ENCODE data around the gene DMRTC2. TPM values are rescaled to one million over a fixed set of nuclear protein-coding genes. Genes with fewer than 3 reads are reported as not detected.

The DMRTC2 gene
- total and polyA plus RNA-seq, 2 of the 13 experiments (the other 11 are each of a cell fraction or from before 2014, with no cell fraction given), result not detected

DNA sequence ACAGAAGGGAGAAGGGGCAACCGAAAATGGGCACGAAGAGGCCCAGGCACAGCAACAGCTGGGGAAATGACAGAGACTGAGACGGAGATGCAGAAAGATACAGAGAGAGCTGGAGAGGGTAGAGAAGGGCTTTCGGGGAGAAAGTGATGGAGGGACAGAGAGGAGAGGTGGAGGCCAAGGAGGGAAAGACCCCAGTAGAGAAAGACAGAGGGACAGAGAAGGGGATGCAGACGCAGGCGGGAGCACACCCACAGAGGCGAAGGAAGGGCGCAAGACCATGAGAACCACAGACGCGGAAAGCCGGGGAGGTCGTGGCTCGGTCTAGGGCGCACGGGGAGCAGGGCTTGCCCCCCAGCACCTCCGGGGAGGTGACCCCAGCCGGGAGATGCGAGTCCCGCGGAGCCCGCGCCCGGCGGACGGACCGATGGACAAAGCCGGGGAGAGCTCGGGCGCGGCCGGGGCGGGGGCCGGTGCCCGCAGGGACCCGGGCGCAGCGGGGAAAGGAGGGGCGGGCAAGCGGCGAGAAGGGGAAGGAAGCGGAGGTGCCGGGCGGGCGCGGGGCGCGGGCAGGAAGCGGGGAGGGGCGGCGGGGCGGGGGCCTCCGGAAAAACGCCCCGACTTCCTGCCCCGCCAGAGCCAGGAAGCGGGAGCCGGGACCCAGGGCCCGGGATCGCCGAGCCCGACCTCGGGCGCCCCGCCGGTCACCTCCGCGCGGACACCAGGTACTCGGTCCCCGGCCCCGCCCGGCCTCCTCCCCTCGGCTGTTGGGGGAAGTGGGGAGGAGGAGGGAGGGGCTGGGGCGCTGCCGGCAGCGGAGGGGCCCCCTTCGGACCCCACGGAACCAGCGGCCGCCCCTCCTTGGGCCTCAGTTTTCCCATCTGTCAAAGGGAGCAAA, 38.0 kb downstream of the DMRTC2 start, which contains the start of gene ARHGEF1 (continued):
- TF ChIP-seq, protein P1, sequence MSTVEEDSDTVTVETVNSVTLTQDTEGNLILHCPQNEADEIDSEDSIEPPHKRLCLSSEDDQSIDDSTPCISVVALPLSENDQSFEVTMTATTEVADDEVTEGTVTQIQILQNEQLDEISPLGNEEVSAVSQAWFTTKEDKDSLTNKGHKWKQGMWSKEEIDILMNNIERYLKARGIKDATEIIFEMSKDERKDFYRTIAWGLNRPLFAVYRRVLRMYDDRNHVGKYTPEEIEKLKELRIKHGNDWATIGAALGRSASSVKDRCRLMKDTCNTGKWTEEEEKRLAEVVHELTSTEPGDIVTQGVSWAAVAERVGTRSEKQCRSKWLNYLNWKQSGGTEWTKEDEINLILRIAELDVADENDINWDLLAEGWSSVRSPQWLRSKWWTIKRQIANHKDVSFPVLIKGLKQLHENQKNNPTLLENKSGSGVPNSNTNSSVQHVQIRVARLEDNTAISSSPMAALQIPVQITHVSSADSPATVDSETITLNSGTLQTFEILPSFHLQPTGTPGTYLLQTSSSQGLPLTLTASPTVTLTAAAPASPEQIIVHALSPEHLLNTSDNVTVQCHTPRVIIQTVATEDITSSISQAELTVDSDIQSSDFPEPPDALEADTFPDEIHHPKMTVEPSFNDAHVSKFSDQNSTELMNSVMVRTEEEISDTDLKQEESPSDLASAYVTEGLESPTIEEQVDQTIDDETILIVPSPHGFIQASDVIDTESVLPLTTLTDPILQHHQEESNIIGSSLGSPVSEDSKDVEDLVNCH (CRISPR knock-in tag; IDR thresholded peaks at IDR 0.05), result no peak
- TF ChIP-seq ZFY (CRISPR knock-in tag; IDR thresholded peaks at IDR 0.05) (peak; percentile 53; the same call in 1 of the 2 replicates), ZFX (CRISPR knock-in tag; IDR thresholded peaks at IDR 0.05; ENCODE audit: low read depth) (peak; percentile 5; the same call in 1 of the 2 replicates), ZNF607 (CRISPR knock-in tag; IDR thresholded peaks at IDR 0.05; ENCODE audit: borderline replicate concordance) (peak; percentile 25; the same call in 1 of the 2 replicates), ATRX (CRISPR knock-in tag; IDR thresholded peaks at IDR 0.05; ENCODE audit: borderline replicate concordance) (no peak), ZMAT3 (CRISPR knock-in tag; conservative IDR thresholded peaks at IDR 0.05) (no peak; the same call in 1 of the 2 replicates), BORCS8-MEF2B (CRISPR knock-in tag; IDR thresholded peaks at IDR 0.05) (no peak), GABPA (IDR thresholded peaks at IDR 0.05; ENCODE audit: low read depth, low read length) (peak; percentile 67), GABPA (CRISPR knock-in tag; IDR thresholded peaks at IDR 0.05; ENCODE audit: low read depth) (0 out of 2 replicates have a peak, but pooled peaks have one; percentile 32), ZNF709 (CRISPR knock-in tag; IDR thresholded peaks at IDR 0.05) (peak; percentile 36), ZNF883 (CRISPR knock-in tag; IDR thresholded peaks at IDR 0.05; ENCODE audit: not compliant biosample characterization) (peak; percentile 42), ZNF230 (CRISPR knock-in tag; IDR thresholded peaks at IDR 0.05) (0 out of 2 replicates have a peak, but pooled peaks have one; percentile 31), TBL1XR1 (IDR thresholded peaks at IDR 0.05; ENCODE audit: borderline replicate concordance, low read length, partially characterized antibody) (no peak), POLR2A (IDR thresholded peaks at IDR 0.05; ENCODE audit: insufficient read depth in 1 of 2, low read depth in 2 of 2, low read length in 2 of 2) (peak in 1 of 2 experiments; percentile 53; a peak in 1 of 4 replicates), HOXA7 (CRISPR knock-in tag; IDR thresholded peaks at IDR 0.05) (no peak), POLR2G (IDR thresholded peaks at IDR 0.05; ENCODE audit: low read depth, low read length) (0 out of 2 replicates have a peak, but pooled peaks have one; percentile 47), KAT8 (CRISPR knock-in tag; IDR thresholded peaks at IDR 0.05) (peak; percentile 35; the same call in 1 of the 2 replicates)
- TF ChIP-seq, protein P2, sequence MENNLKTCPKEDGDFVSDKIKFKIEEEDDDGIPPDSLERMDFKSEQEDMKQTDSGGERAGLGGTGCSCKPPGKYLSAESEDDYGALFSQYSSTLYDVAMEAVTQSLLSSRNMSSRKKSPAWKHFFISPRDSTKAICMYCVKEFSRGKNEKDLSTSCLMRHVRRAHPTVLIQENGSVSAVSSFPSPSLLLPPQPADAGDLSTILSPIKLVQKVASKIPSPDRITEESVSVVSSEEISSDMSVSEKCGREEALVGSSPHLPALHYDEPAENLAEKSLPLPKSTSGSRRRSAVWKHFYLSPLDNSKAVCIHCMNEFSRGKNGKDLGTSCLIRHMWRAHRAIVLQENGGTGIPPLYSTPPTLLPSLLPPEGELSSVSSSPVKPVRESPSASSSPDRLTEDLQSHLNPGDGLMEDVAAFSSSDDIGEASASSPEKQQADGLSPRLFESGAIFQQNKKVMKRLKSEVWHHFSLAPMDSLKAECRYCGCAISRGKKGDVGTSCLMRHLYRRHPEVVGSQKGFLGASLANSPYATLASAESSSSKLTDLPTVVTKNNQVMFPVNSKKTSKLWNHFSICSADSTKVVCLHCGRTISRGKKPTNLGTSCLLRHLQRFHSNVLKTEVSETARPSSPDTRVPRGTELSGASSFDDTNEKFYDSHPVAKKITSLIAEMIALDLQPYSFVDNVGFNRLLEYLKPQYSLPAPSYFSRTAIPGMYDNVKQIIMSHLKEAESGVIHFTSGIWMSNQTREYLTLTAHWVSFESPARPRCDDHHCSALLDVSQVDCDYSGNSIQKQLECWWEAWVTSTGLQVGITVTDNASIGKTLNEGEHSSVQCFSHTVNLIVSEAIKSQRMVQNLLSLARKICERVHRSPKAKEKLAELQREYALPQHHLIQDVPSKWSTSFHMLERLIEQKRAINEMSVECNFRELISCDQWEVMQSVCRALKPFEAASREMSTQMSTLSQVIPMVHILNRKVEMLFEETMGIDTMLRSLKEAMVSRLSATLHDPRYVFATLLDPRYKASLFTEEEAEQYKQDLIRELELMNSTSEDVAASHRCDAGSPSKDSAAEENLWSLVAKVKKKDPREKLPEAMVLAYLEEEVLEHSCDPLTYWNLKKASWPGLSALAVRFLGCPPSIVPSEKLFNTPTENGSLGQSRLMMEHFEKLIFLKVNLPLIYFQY (CRISPR knock-in tag; IDR thresholded peaks at IDR 0.05; ENCODE audit: borderline replicate concordance), result peak; percentile 22; the same call in 1 of the 2 replicates
- TF ChIP-seq, protein P3, sequence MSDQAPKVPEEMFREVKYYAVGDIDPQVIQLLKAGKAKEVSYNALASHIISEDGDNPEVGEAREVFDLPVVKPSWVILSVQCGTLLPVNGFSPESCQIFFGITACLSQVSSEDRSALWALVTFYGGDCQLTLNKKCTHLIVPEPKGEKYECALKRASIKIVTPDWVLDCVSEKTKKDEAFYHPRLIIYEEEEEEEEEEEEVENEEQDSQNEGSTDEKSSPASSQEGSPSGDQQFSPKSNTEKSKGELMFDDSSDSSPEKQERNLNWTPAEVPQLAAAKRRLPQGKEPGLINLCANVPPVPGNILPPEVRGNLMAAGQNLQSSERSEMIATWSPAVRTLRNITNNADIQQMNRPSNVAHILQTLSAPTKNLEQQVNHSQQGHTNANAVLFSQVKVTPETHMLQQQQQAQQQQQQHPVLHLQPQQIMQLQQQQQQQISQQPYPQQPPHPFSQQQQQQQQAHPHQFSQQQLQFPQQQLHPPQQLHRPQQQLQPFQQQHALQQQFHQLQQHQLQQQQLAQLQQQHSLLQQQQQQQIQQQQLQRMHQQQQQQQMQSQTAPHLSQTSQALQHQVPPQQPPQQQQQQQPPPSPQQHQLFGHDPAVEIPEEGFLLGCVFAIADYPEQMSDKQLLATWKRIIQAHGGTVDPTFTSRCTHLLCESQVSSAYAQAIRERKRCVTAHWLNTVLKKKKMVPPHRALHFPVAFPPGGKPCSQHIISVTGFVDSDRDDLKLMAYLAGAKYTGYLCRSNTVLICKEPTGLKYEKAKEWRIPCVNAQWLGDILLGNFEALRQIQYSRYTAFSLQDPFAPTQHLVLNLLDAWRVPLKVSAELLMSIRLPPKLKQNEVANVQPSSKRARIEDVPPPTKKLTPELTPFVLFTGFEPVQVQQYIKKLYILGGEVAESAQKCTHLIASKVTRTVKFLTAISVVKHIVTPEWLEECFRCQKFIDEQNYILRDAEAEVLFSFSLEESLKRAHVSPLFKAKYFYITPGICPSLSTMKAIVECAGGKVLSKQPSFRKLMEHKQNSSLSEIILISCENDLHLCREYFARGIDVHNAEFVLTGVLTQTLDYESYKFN (CRISPR knock-in tag; conservative IDR thresholded peaks at IDR 0.05), result peak; percentile 4; the same call in 1 of the 2 replicates
